NT2/D1 (cell line): ENCODE measurements around the gene PRSS56.

Experiments used
- SUZ12 ChIP-seq: IDR thresholded peaks from 2 replicates; pipeline ENCODE4 v1.6.1; 2011; ENCODE audit not compliant: insufficient read length, insufficient read depth; ENCODE audit errors: extremely low read depth
- YY1 ChIP-seq: IDR thresholded peaks from 2 replicates; pipeline ENCODE4 v1.6.1; 2011; ENCODE audit not compliant: insufficient read length, insufficient read depth
- ZNF274 ChIP-seq: IDR thresholded peaks from 2 replicates; pipeline ENCODE4 v1.6.1; 2011; ENCODE audit warnings: mild to moderate bottlenecking, low read depth, low read length

- no peak for TF ChIP-seq ZNF274
- no peak for TF ChIP-seq YY1
- no peak for TF ChIP-seq SUZ12
These were observed 26.3 kb upstream of the PRSS56 start for GRCh38 chr2:232493701-232494474.
